Measurements from ENCODE around the gene ZNF586. TPM values are rescaled to one million over a fixed set of nuclear protein-coding genes. Genes with fewer than 3 reads are reported as not detected.
"Not testable (repeated sequence)": the region's sequence is repeated elsewhere in the genome, so short reads cannot be mapped to it uniquely, and the experiment has no call there.

ZNF586 gene
- total RNA-seq, 1 donor from 2014 or later = 4.6 TPM

DNA sequence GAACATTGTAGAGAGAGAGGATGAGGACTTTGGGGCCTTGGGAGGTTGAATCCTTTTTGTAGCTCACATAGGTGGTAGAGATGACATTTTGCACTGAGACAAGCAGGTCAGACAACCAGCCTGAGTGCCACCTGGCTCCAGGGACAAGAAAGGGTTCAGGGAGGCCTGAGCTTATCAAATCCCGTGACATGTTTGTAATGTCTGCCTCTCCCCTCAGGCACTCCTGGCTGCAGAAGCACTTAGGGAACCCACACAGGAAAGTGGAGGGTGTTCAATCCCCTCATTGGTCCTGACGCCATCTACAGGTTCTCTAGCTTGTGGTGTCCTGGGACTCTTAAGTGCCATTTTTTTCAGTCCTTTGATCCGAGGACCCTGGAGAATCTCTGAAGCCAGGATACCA is 51.6 kb downstream of the ZNF586 start:
- not testable (repeated sequence) for ATAC-seq; DNase-seq (ENCODE audit: low spot score)

DNA sequence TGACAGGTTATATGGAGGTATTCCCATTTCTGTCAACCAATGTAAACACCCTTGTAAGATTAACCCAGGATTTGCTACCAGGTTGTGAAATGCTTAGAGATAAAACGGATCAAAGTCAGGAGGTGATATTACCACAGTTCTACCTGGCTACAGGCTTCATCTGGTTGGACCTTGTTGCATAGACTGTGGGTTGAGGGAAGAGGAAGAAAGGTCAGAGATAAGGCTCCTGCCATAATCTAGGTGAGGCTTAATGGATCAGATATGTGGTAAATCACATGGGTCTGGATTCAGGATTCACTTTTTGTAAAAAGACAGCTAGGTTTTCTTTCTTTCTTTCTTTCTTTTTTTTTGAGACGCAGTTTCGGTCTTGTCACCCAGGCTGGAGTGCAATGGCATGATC is 52.0 kb downstream of the ZNF586 start:
- not testable (repeated sequence) for DNase-seq (ENCODE audit: low spot score)
- ATAC-seq = peak; percentile 69

DNA sequence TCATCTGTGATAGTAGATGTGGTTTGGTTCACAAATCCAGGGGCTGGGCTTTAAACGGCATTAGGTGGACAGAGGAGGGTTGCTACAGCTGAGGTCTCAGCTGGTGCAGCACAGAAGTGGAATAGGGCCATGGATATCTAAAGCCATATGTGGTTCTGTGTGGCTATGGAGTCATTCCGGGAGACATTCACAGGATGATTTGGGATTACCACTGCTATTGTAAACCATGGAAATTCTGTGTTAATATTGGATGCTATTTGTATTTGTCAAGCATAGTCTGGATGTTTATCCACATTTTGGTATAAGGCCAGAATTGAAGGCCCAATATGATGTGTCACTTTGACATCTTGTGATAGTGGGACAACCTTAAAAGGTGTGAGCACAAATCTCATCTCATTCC is 53.7 kb downstream of the ZNF586 start:
- not testable (repeated sequence) for ATAC-seq; DNase-seq (ENCODE audit: low spot score)

DNA sequence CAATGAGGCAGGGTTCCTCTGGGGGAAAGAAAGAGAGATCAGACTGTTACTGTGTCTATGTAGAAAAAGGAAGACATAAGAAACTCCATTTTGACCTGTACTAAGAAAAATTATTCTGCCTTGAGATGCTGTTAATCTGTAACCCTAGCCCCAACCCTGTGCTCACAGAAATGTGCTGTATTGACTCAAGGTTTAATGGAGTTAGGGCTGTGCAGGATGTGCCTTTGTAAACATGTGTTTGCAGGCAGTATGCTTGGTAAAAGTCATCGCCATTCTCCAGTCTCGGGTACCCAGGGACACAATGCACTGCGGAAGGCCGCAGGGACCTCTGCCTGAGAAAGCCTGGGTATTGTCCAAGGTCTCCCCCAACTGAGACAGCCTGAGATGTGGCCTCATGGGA is 54.1 kb downstream of the ZNF586 start:
- not testable (repeated sequence) for ATAC-seq; DNase-seq (ENCODE audit: low spot score)

DNA sequence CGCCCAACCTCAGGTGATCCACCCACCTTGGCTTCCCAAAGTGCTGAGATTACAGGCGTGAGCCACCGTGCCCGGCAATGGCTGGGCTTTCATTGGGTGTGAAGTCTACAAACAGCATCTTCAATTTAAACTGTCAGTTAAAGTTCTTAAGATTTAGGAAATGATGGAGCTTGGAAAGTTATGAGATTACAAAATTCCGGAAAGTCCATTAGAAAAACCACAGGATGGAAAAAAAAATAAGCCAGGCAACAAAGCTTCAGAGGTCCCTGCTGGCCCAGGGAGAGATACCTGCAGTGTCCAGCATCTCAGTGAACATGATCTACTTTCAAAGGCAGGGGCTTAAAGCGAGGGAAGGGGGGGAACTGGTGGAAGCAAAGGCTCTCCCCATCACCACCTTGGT is 56.0 kb downstream of the ZNF586 start:
- DNase-seq (ENCODE audit: low spot score) (no peak), ATAC-seq (no peak)

DNA sequence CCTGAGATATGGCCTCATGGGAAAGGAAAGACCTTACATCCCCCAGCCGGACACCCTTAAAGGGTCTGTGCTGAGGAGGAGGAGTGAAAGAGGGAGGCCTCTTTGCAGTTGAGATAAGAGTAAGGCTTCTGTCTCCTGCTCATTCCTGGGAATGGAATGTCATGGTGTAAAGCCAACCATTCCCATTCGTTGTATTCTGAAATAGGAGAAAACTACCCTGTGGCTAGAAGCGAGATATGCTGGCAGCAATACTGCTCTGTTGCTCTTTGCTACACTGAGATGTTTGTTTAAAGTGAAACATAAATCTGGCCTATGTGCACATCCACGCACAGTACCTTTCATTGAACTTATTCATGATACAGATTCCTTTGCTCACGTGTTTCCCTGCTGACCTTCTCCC is 59.8 kb downstream of the ZNF586 start:
- DNase-seq (ENCODE audit: low spot score) (no peak), ATAC-seq (no peak)

DNA sequence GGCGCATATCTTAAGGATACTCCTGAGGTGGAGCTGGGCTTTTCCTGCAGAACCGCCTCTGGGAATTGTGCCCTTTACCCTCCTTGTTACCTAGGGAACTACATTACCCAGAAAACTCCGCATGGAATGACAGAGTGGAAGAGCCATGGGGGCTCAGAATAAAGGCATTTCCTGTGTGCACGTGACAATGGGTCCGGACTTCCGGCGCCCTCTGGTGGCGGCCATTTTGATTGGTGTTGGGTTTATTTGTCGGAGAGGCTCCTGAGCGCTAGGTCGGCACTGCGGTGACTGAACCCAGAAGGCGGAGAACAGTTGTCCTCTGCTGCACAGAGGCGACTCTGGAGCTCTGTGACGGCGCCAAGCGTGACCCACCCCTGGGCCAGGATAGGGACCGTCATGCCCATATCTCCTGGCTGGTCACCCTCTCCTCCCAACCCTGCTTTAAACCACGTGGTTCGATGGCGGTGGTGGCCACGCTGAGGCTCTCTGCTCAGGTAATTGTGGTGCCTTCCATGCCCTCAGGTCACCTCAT is 60.7 kb downstream of the ZNF586 start, which contains the start of gene ZNF587B:
Gene ZNF587B (plus strand): TSS at position 229 of the 532 bp plus-strand sequence. CDS start 230 bp downstream, at position 459.
- peak; percentile 86 for ATAC-seq
- peak; percentile 72 for DNase-seq (ENCODE audit: low spot score)

Other genes with a start within 250 kb of the ZNF586 start
- 1.0 TPM for gene ZNF549, start 242.3 kb upstream of the ZNF586 start, total RNA-seq
- gene ZNF550, start 209.8 kb upstream of the ZNF586 start, total RNA-seq = 2.4 TPM
- gene ZNF416, start 190.8 kb upstream of the ZNF586 start, total RNA-seq = 1.4 TPM
- 0.18 TPM for gene ZIK1, start 185.5 kb upstream of the ZNF586 start, total RNA-seq
- gene ZNF530, start 169.8 kb upstream of the ZNF586 start, total RNA-seq = 0.50 TPM
- gene ZNF134, start 155.4 kb upstream of the ZNF586 start, total RNA-seq = 6.9 TPM
- 4.9 TPM for gene ZNF211, start 136.5 kb upstream of the ZNF586 start, total RNA-seq
- not detected for gene ZSCAN4, start 100.7 kb upstream of the ZNF586 start, total RNA-seq
- 1.8 TPM for gene ZNF551, start 87.7 kb upstream of the ZNF586 start, total RNA-seq
- 0.96 TPM for gene ZNF154, start 60.5 kb upstream of the ZNF586 start, total RNA-seq
- gene ZNF671, start 42.1 kb upstream of the ZNF586 start, total RNA-seq = 2.1 TPM
- 9.1 TPM for gene ZNF776, start 22.9 kb upstream of the ZNF586 start, total RNA-seq
- 7.1 TPM for gene ZNF552, start 45.2 kb downstream of the ZNF586 start, total RNA-seq
- gene ZNF587B, start 60.6 kb downstream of the ZNF586 start, total RNA-seq = 10.2 TPM
- gene ZNF587, start 80.2 kb downstream of the ZNF586 start, total RNA-seq = 19.1 TPM
- gene ZNF814, start 119.4 kb downstream of the ZNF586 start, total RNA-seq = 12.9 TPM
- 15.2 TPM for gene ZNF417, start 146.9 kb downstream of the ZNF586 start, total RNA-seq
- gene ZNF418, start 165.7 kb downstream of the ZNF586 start, total RNA-seq = 3.5 TPM
- gene ZNF256, start 178.0 kb downstream of the ZNF586 start, total RNA-seq = 1.1 TPM
- 1.1 TPM for gene C19orf18, start 204.9 kb downstream of the ZNF586 start, total RNA-seq
- 9.2 TPM for gene ZNF606, start 233.1 kb downstream of the ZNF586 start, total RNA-seq

Data from left lobe of liver (tissue), 2 donors.